ENCODE results near the gene SAPCD2. TPM values are rescaled to one million over a fixed set of nuclear protein-coding genes. Genes with fewer than 3 reads are reported as not detected.
"Not testable (repeated sequence)": the region's sequence is repeated elsewhere in the genome, so short reads cannot be mapped to it uniquely, and the experiment has no call there.

SAPCD2 gene
- total and polyA plus RNA-seq, 2 of the 4 experiments (the other 2 are of a cell fraction): 3.4 to 4.9 TPM

GRCh38 chr9:137118092-137118603 is 47.8 kb upstream of the SAPCD2 start:
- H3K23ac ChIP-seq (ENCODE audit: low read depth, low read length); H3K27me3 ChIP-seq (ENCODE audit: control insufficient read depth, insufficient read depth, low read length); H3K9ac ChIP-seq (ENCODE audit: low read depth, low read length); ATAC-seq (ENCODE audit: low read depth); H2AFZ ChIP-seq (replicated peaks; ENCODE audit: low read length, poor library complexity); CTCF ChIA-PET; H3K27ac ChIP-seq (ENCODE audit: insufficient read depth, low read length); H3K4me3 ChIP-seq (ENCODE audit: insufficient read depth, low read depth, low read length); H3K18ac ChIP-seq (ENCODE audit: low read depth, low read length); H2AK5ac ChIP-seq (ENCODE audit: low read depth, low read length); DNase-seq; H3K4me1 ChIP-seq (ENCODE audit: control insufficient read depth, insufficient read depth, low read length); in situ Hi-C loops (cut with MboI; ENCODE audit: low sequenced_read_pairs); H3K4me2 ChIP-seq (ENCODE audit: low read depth, low read length); H3K4ac ChIP-seq (ENCODE audit: low read depth, low read length); POLR2A ChIA-PET (ENCODE audit: unreplicated experiment); H3K79me1 ChIP-seq (ENCODE audit: low read depth in 1 of 2, low read length in 2 of 2); H3K36me3 ChIP-seq (ENCODE audit: control insufficient read depth, insufficient read depth, low read length); H3K56ac ChIP-seq (ENCODE audit: extremely low read depth, insufficient read depth, low read length); H4K8ac ChIP-seq (ENCODE audit: low read depth in 2 of 2, low read length in 2 of 2); H2BK15ac ChIP-seq (ENCODE audit: low read depth, low read length); BruUV-seq (replicated peaks); H3K14ac ChIP-seq (replicated peaks; ENCODE audit: low read depth, low read length); H4K91ac ChIP-seq (ENCODE audit: insufficient read depth, low read depth, low read length); H2BK120ac ChIP-seq (ENCODE audit: low read depth, low read length); H3K9me1 ChIP-seq (ENCODE audit: insufficient read depth, low read length); H4K5ac ChIP-seq (ENCODE audit: low read depth, low read length); H4K20me1 ChIP-seq (ENCODE audit: insufficient read depth, low read length); H2AK9ac ChIP-seq (replicated peaks; ENCODE audit: low read depth, low read length, poor library complexity); H3K9me3 ChIP-seq (ENCODE audit: control insufficient read depth, insufficient read depth, low read length); dilution Hi-C loops (cut with HindIII; ENCODE audit: low sequenced_read_pairs, unreplicated experiment); H2BK20ac ChIP-seq (ENCODE audit: low read depth, low read length); H2BK5ac ChIP-seq (ENCODE audit: low read depth, low read length, poor library complexity, severe bottlenecking): not testable (repeated sequence)
- WGBS, 2 experiments (ENCODE audit: extremely low coverage in 2 of 2, insufficient read length in 1 of 2): no CpG with 5 or more reads among the region's 12 CpGs
- intact Hi-C loops (cut with micrococcal nuclease): loop anchor here (1.0 kb wide), 1 partner anchor 109 kb away; the partner anchor contains the start of gene RNF224
